HG03442 (cell line): Measurements from ENCODE around the gene VPS13D.
"Not testable (repeated sequence)": the region's sequence is repeated elsewhere in the genome, so short reads cannot be mapped to it uniquely, and the experiment has no call there.

Experiments used
- ATAC-seq: cut with Tn5 transposase; IDR thresholded peaks from one replicate; pipeline ENCODE4 v1.9.1; 2021; ENCODE audit warnings: mild to moderate bottlenecking, moderate library complexity; ENCODE audit not compliant: unreplicated experiment

The VPS13D gene

GRCh38 chr1:12196641-12197482 is 33.0 kb upstream of the VPS13D start:
- no peak for ATAC-seq

DNA sequence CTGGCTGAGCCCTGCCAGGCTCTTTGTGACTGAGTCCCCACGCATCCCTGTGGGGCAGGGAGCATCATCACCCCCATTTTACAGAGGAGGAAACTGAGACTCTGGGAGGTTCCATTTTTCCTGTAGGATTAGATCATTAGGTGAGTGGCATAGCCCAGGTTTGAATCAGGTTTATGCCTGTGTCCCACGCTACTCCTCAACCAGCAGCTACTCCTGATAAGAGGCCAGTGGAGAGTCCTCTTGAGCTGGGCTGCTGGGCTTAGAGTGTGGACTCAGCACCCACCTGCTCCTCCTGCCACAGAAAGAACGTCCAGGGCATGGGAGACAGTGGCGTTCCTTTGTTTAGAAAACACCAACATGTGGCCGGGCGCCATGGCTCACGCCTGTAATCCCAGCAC is 32.3 kb upstream of the VPS13D start:
- no peak for ATAC-seq

DNA sequence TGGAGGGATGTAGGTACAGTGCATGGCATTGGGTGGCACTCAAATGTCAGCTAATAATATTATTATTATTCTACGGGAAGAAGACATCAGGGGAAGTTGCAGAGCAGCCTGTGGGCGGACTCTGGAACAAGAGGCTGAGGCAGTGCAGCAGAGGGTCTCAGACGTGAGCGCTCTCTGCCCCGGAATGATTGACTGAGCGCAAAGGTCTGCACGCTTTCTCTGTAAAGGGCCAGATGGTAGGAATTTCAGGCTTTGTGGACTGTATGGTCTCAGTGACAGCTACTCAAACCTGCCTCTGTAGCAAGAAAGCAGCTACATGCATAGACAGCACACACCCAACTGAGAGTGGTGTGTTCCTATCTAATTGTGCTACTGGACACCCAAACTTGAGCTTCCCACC is 29.6 kb upstream of the VPS13D start:
- ATAC-seq, result no peak

DNA sequence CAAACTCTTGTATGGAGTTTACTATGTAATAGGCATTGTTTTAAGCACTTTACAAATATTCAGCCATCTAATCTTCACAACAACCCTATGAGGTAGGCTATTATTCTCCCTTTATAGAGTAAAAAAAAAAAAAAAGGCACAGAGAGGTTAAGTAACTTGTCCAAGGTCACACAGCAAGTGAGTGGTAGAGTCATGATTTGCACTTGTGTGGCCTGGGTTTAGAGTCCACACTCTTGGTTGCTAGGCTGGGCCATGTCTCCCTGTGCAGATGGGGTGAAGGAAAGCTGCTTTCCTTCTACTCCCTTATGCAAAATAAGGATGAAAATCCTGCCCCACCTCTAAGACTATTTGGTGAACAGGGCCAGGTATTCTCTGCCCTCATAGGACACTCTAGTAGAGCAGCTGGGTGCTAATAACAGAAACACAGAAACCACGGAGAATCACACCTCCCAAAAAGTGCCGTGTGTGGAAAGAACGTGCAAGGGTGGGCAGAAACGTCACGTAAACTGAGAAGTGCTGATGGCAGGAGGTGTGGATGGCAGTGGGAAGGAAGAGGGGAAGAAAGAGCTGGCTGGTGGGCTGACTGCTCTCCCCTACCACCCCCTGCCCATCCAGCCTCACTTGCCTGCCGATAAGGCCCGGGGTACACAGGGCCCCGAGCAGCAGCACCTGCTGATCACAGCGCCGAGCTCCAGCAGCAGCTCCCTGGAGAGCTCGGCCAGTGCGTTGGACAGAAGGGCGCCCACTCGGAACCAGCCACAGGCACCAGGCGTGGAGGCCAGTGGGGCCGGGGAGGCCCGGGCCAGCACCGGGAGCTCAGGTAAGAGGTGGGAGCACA is 28.3 kb upstream of the VPS13D start:
- ATAC-seq, result no peak

DNA sequence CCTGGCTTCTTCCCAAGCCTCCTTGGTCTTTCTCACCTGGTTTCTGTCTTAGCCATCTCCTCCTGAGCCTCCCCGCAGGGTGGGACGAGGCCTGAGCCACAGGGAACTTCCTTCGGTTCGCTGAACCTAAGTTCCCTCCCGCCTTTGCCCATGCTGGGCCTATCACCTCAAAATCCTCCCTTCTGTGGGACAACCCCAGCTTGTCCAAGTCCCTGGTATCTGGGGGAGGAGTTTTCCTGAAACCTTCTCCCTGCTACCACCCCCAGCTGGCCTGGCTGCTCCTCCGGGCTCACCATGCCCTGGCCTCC is 27.7 kb upstream of the VPS13D start:
- no peak for ATAC-seq

DNA sequence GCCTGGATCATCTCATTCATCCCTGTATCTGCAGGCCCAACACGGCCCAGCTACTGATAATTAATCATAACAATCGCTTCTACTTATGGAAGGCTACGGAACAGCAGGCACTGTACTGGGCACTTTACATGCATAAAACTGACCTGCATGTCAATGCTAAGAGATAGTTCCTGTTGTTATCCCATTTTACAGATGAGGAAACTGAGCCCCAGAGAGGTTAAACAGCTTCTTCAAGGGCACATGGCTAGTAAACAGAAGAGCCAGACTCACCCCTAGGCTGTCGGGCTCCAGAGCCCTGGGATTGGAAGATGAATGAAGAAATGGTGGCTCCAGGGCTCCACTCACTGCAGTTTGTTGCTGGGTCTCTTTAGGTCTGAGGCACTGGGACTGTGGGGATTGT is 27.3 kb upstream of the VPS13D start:
- no peak for ATAC-seq

DNA sequence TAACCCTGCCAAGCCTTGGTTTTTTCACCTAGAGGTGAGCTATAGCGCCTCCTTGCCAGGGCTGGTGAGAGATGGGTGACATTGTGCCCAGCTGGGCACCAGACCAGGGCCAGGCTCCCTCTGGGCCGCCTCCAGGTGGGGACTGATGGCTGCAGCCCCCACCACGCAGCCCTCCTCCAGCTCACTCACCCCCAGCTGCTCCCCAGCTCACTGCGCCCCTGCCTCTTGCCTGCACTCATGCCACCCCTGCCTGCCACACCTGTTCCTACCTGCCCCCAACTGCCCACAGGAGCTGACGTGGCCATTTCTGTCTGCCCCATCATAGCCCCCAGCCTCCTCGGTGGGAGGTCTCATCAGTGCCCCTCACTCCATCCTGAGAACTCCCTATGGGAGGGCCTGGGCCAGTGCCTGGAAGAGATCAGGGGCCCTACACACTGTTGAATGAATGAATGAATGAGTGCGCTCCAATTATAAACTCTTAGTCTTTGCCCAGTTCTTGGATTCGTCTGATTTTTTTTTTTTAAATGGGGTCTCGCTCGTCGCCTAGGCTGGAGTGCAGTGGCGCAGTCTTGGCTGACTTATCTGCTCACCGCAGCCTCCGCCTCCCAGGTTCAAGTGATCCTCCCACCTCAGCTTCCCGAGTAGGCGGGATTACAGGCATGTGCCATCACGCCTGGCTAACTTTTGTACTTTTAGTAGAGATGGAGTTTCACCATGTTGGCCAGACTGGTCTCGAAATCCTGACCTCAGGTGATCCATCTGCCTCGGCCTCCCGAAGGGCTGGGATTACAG is 26.4 kb upstream of the VPS13D start:
- no peak for ATAC-seq

DNA sequence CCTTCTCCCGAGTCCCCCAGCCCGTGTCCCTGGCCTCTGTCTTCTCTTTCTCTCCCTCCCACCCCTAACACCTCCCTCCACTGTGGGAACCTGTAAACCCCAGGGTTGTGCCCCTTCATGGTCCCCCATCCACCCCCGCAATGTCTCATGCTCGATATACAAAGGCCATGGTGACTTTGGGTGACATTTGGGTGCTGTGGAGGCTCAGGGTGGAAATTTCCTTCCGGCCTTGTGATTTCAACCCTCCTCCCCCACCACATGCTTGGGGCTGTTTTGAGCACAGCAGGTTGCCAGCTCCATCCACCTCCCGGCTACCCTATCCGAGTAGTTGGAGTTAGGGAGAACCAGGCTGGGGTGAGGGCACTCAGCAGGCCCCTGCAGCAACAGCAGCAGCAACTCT is 25.7 kb upstream of the VPS13D start:
- peak; percentile 30 for ATAC-seq

DNA sequence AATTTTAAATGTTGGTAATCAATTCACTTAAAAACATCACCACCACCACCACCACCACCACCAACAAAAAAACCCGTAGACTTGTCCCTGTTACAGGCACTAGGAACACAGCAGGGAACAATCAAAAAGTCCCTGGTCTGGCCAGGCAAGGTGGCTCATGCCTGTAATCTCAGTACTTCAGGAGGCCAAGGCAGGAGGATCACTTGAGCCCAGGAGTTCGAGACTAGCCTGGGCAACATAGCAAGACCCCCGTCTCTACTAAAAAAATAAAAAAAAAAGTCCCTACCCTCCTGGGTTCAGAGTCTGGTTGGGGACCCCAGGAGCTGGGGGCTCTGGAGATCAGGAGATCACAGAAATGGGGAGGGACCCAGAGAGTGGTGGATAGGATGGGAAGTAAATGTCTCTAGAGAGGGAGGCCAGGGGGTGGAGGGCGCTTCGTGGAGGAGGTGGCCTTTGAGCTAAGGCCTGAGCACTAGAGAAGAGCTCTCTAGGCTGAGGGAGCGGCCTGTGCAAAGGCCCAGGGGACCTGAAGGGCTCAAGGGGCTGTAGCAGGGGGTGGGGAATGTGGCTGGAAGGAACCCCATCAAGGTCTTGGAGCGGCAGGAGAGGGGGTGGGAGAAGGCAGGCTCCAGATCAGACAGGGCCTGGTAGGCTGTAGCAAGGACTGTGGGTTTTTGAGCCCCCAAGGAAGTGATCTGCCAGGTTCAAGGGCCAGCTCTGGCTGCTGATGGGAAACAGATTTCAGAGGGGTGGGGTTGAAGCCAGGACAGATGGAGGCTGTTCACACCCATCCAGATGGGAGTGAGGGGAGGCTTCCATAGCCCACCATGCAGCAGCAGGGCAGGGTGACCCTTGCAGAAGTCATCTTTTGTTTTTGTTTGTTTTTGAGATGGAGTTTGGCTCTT is 24.8 kb upstream of the VPS13D start:
- no peak for ATAC-seq

- no peak for ATAC-seq
Measured at GRCh38 chr1:12206238-12206637, 23.6 kb upstream of the VPS13D start.

GRCh38 chr1:12206792-12207424 is 22.9 kb upstream of the VPS13D start:
- no peak for ATAC-seq

DNA sequence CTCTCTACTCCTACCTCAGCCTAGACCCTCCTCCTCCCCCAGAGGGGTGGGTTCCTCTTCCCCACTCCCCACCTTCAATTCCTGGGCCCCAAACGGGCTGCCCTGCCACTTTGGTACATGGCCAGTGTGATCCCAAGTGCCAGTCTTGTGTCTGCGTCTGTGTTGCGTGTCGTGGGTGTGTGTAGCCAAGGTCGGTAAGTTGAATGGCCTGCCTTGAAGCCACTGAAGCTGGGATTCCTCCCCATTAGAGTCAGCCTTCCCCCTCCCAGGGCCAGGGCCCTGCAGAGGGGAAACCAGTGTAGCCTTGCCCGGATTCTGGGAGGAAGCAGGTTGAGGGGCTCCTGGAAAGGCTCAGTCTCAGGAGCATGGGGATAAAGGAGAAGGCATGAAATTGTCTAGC is 21.6 kb upstream of the VPS13D start:
- no peak for ATAC-seq

- ATAC-seq, result no peak
Measured at GRCh38 chr1:12208764-12209494, 20.9 kb upstream of the VPS13D start.

- no peak for ATAC-seq
Measured at GRCh38 chr1:12209495-12209832, 20.4 kb upstream of the VPS13D start.

DNA sequence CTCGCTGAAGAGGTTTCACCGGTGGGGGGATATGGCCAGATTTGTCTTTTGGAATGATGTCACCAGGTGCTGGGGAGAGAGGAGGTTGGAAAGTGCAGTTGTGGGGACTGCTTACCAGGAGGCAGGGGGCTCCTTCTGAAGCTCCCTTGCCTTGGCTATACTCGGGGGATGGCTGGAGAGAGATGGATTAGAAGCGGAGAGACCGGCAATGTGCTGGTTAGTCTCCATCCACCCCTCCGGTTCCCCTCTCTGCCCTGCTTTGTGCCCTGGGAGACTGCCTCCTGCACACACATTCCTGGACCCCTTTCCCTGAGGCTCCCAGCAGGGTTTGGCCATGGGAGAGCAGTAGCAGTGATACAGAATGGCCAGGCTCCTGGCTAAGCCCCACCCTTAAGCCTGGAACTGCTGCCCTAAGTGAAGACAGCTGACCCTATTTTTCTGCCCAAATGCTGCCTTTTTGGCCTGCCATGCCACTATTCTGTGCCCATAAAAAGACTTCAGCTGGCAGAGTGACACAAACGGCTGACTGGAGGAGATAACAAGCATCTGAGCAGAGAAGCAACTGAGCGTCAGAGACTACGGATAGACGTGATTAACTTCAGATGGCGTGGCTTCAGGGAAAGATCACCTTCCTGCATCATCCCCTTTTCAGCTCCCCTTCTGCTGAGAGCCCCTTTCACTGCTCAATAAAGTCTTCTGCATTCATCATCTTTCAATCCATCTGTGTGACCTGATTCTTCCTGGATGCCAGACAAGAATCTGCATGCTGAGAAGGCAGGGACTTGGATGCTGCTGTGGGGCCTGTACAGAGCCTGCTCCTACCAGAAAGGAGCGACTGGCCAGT is 14.5 kb upstream of the VPS13D start:
- ATAC-seq, result no peak

DNA sequence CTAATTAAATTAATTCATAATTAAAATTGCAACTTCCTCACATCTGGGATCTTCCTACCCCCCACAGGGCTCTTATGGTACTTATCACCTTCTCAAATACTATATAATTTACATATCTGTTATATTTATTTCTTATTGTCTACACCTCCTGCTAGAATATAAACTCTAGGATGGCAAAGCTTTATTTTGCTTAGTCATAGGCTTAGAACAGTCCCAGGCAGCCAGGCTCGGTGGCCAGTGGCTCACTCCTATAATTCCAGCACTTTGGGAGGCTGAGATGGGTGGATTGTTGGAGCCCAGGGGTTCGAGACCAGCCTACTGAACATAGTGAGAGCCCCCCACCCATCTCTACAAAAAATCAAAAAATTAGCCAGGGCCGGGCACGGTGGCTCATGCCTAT is 10.0 kb upstream of the VPS13D start:
- ATAC-seq, result no peak

GRCh38 chr1:12220890-12221289 is 8.9 kb upstream of the VPS13D start:
- ATAC-seq, result no peak

- ATAC-seq, result not testable (repeated sequence)
Measured at GRCh38 chr1:12222700-12223099, 7.1 kb upstream of the VPS13D start.

DNA sequence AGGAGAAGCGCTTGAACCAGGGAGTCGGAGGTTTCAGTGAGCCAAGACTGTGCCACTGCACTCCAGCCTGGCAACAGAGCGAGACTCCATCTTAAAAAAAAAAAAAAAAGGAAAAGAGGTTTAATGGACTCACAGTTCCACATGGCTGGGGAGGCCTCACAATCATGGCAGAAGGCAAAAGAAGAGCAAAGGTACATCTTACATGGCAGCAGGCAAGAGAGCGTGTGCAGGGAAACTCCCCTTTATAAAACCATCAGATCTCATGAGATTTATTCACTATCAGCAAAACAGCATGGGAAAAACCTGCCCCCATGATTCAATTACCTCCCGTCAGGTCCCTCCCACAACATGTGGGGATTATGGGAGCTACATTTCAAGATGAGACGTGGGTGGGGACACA is 5.7 kb upstream of the VPS13D start:
- ATAC-seq, result not testable (repeated sequence)
